Breast epithelium (tissue), 3 donors: ENCODE data around the gene PLAGL1.

Source experiments
- CTCF ChIP-seq, 3 donors: fragments of 450-650 bp; IDR thresholded peaks; one replicate each; pipeline ENCODE4 v1.5.1; 2016 to 2017; ENCODE audit warnings: antibody characterized with exemption in 3 of 3, mild to moderate bottlenecking in 3 of 3, moderate library complexity in 3 of 3
- POLR2A ChIP-seq: fragments of 450-650 bp; IDR thresholded peaks from one replicate; pipeline ENCODE4 v1.6.1; 2016; ENCODE audit warnings: antibody characterized with exemption, mild to moderate bottlenecking, moderate library complexity

- TF ChIP-seq CTCF (IDR thresholded peaks at IDR 0.05) (no peak), POLR2A (no peak)
These were observed 26.0 kb upstream of the PLAGL1 start for GRCh38 chr6:144033816-144034735.
